SJCRH30 (cell line): ENCODE data around the gene RABGAP1L. TPM values are rescaled to one million over a fixed set of nuclear protein-coding genes. Genes with fewer than 3 reads are reported as not detected.
A peak's percentile ranks its signal among the peaks of the same experiment; 100 is the strongest.
"Not testable (repeated sequence)": the region's sequence is repeated elsewhere in the genome, so short reads cannot be mapped to it uniquely, and the experiment has no call there.

Source experiments
- DNase-seq, 2 experiments: peaks; one replicate each; pipeline ENCODE4 v3.0.0-alpha.2; 2015 to 2020
- H3K27ac ChIP-seq: fragments of 250-450 bp; sonication (Bioruptor Pico); 2 replicates; pipeline ENCODE4 v1.5.1; 2020; ENCODE audit warnings: mild to moderate bottlenecking, moderate library complexity
- H3K27me3 ChIP-seq: fragments of 250-450 bp; sonication (Bioruptor Pico); 2 replicates; pipeline ENCODE4 v1.5.1; 2020; ENCODE audit warnings: mild to moderate bottlenecking, moderate library complexity
- H3K36me3 ChIP-seq: fragments of 250-450 bp; sonication (Bioruptor Pico); 2 replicates; pipeline ENCODE4 v1.5.1; 2020; ENCODE audit warnings: mild to moderate bottlenecking, moderate library complexity
- H3K4me1 ChIP-seq: fragments of 250-450 bp; sonication (Bioruptor Pico); 2 replicates; pipeline ENCODE4 v1.5.1; 2020; ENCODE audit warnings: mild to moderate bottlenecking, moderate library complexity
- H3K4me3 ChIP-seq: fragments of 250-450 bp; sonication (Bioruptor Pico); 2 replicates; pipeline ENCODE4 v1.5.1; 2020; ENCODE audit warnings: mild to moderate bottlenecking, moderate library complexity
- H3K9me3 ChIP-seq: fragments of 250-450 bp; sonication (Bioruptor Pico); replicated peaks from 2 replicates; pipeline ENCODE4 v1.5.1; 2020; ENCODE audit warnings: mild to moderate bottlenecking, moderate library complexity
- total RNA-seq: library from RNA; depleted of rRNA; stranded (reverse); fragments of >200 nt; shearing (Covaris generic); gene quantifications from 2 replicates; pipeline ENCODE4 v1.2.3, GENCODE V29; 2014

Gene RABGAP1L
- total RNA-seq, 1 experiment from 2014 or later = 22.6 TPM

GRCh38 chr1:174142836-174143235 is 16.5 kb upstream of the RABGAP1L start:
- no peaks in the 10 kb centered on the region for H3K36me3 ChIP-seq
- no peak overlapping the region for H3K27ac ChIP-seq
- H3K4me1 ChIP-seq = no peaks in the 10 kb centered on the region
- H3K27me3 ChIP-seq = no peaks in the 10 kb centered on the region
- no peak overlapping the region for H3K4me3 ChIP-seq
- no peaks in the 10 kb centered on the region for H3K9me3 ChIP-seq
- no peak for DNase-seq

GRCh38 chr1:174143727-174144396 is 15.5 kb upstream of the RABGAP1L start:
- not testable (repeated sequence) for H3K4me3 ChIP-seq, H3K27me3 ChIP-seq, H3K27ac ChIP-seq, H3K36me3 ChIP-seq, H3K4me1 ChIP-seq, DNase-seq, H3K9me3 ChIP-seq

- not testable (repeated sequence) for H3K4me1 ChIP-seq, H3K27ac ChIP-seq, H3K27me3 ChIP-seq, DNase-seq, H3K36me3 ChIP-seq, H3K4me3 ChIP-seq, H3K9me3 ChIP-seq
These were observed 14.9 kb upstream of the RABGAP1L start for GRCh38 chr1:174144397-174144783.

GRCh38 chr1:174149216-174149615 is 10.1 kb upstream of the RABGAP1L start:
- no peaks in the 10 kb centered on the region for H3K9me3 ChIP-seq
- H3K4me1 ChIP-seq = no peaks in the 10 kb centered on the region; the same call in 1 of the 2 replicates
- H3K4me3 ChIP-seq = no peak overlapping the region
- DNase-seq = no peak
- H3K36me3 ChIP-seq = no peaks in the 10 kb centered on the region
- no peaks in the 10 kb centered on the region for H3K27me3 ChIP-seq
- no peak overlapping the region for H3K27ac ChIP-seq

GRCh38 chr1:174150499-174150898 is 8.8 kb upstream of the RABGAP1L start:
- Histone ChIP-seq H3K27ac (no peak overlapping the region), H3K27me3 (no peaks in the 10 kb centered on the region), H3K36me3 (no peaks in the 10 kb centered on the region), H3K9me3 (no peaks in the 10 kb centered on the region), H3K4me3 (no peak overlapping the region), H3K4me1 (no peaks in the 10 kb centered on the region; the same call in 1 of the 2 replicates)
- no peak for DNase-seq

GRCh38 chr1:174152427-174152826 is 6.9 kb upstream of the RABGAP1L start:
- Histone ChIP-seq H3K27ac (no peak overlapping the region), H3K27me3 (no peaks in the 10 kb centered on the region), H3K36me3 (no peaks in the 10 kb centered on the region), H3K4me1 (no peaks in the 10 kb centered on the region; the same call in 1 of the 2 replicates), H3K9me3 (no peaks in the 10 kb centered on the region), H3K4me3 (no peak overlapping the region)
- no peak for DNase-seq

GRCh38 chr1:174153085-174153824 is 6.1 kb upstream of the RABGAP1L start:
- H3K4me3 ChIP-seq = no peak overlapping the region
- H3K27ac ChIP-seq = no peak overlapping the region
- no peaks in the 10 kb centered on the region; the same call in 1 of the 2 replicates for H3K4me1 ChIP-seq
- H3K36me3 ChIP-seq = no peaks in the 10 kb centered on the region
- peak; percentile 10 to 55 for DNase-seq
- H3K9me3 ChIP-seq = no peaks in the 10 kb centered on the region
- H3K27me3 ChIP-seq = no peaks in the 10 kb centered on the region

GRCh38 chr1:174153825-174154107 is 5.6 kb upstream of the RABGAP1L start:
- no peak for DNase-seq
- Histone ChIP-seq H3K4me1 (no peaks in the 10 kb centered on the region; the same call in 1 of the 2 replicates), H3K36me3 (no peaks in the 10 kb centered on the region), H3K27ac (no peak overlapping the region), H3K4me3 (no peak overlapping the region), H3K27me3 (no peaks in the 10 kb centered on the region), H3K9me3 (no peaks in the 10 kb centered on the region)

- Histone ChIP-seq H3K4me3 (no peak overlapping the region), H3K4me1 (no peaks in the 10 kb centered on the region; the same call in 1 of the 2 replicates), H3K9me3 (no peaks in the 10 kb centered on the region), H3K27ac (no peak overlapping the region), H3K27me3 (no peaks in the 10 kb centered on the region), H3K36me3 (no peaks in the 10 kb centered on the region)
- no peak for DNase-seq
These were observed 2.9 kb upstream of the RABGAP1L start for GRCh38 chr1:174156437-174156836.

GRCh38 chr1:174157157-174157806 is 2.0 kb upstream of the RABGAP1L start:
- no peaks in the 10 kb centered on the region for H3K27me3 ChIP-seq
- no peaks in the 10 kb centered on the region for H3K9me3 ChIP-seq
- DNase-seq = no peak
- no peaks in the 10 kb centered on the region for H3K36me3 ChIP-seq
- H3K4me3 ChIP-seq = no peak overlapping the region
- no peak overlapping the region for H3K27ac ChIP-seq
- no peaks in the 10 kb centered on the region; the same call in 1 of the 2 replicates for H3K4me1 ChIP-seq

GRCh38 chr1:174158767-174159251 is 511 bp upstream of the RABGAP1L start:
- H3K36me3 ChIP-seq = no peaks in the 10 kb centered on the region
- no peaks in the 10 kb centered on the region for H3K27me3 ChIP-seq
- H3K4me3 ChIP-seq = peak overlapping the region; percentile 94
- DNase-seq = no peak
- H3K27ac ChIP-seq = peak overlapping the region; percentile 21; the same call in 1 of the 2 replicates
- peaks cover 2% of the 10 kb centered on the region; the same call in 1 of the 2 replicates for H3K4me1 ChIP-seq
- no peaks in the 10 kb centered on the region for H3K9me3 ChIP-seq

GRCh38 chr1:174160109-174160473 is 771 bp downstream of the RABGAP1L start:
- Histone ChIP-seq H3K36me3 (no peaks in the 10 kb centered on the region), H3K27ac (peak overlapping the region; percentile 63), H3K4me3 (peak overlapping the region; percentile 94), H3K27me3 (no peaks in the 10 kb centered on the region), H3K4me1 (peaks cover 13% of the 10 kb centered on the region), H3K9me3 (no peaks in the 10 kb centered on the region)
- peak; percentile 12 to 37 for DNase-seq

GRCh38 chr1:174160603-174161002 is 1.3 kb downstream of the RABGAP1L start:
- H3K4me1 ChIP-seq = peaks cover 13% of the 10 kb centered on the region
- no peaks in the 10 kb centered on the region for H3K9me3 ChIP-seq
- H3K4me3 ChIP-seq = peak overlapping the region; percentile 94
- H3K27ac ChIP-seq = no peak overlapping the region
- H3K27me3 ChIP-seq = no peaks in the 10 kb centered on the region
- no peaks in the 10 kb centered on the region for H3K36me3 ChIP-seq
- DNase-seq = no peak

- Histone ChIP-seq H3K4me3 (no peak overlapping the region), H3K27me3 (no peaks in the 10 kb centered on the region), H3K36me3 (no peaks in the 10 kb centered on the region; the same call in 1 of the 2 replicates), H3K27ac (no peak overlapping the region), H3K4me1 (peaks cover 13% of the 10 kb centered on the region), H3K9me3 (no peaks in the 10 kb centered on the region)
- DNase-seq = no peak
These were observed 2.5 kb downstream of the RABGAP1L start for GRCh38 chr1:174161813-174162212.

- DNase-seq = no peak
- Histone ChIP-seq H3K36me3 (no peaks in the 10 kb centered on the region; the same call in 1 of the 2 replicates), H3K4me1 (peaks cover 13% of the 10 kb centered on the region), H3K9me3 (no peaks in the 10 kb centered on the region), H3K4me3 (no peak overlapping the region), H3K27me3 (no peaks in the 10 kb centered on the region), H3K27ac (peak overlapping the region; percentile 61)
These were observed 5.5 kb downstream of the RABGAP1L start for GRCh38 chr1:174164826-174165225.
